IMR-90 (cell line): ENCODE measurements around the gene GBP3. TPM values are rescaled to one million over a fixed set of nuclear protein-coding genes. Genes with fewer than 3 reads are reported as not detected.

ENCODE experiments used
- ATAC-seq: fragments of 200-7000 bp; cut with Tn5 transposase; 2 replicates; pipeline ENCODE4 v1.9.1; 2020; ENCODE audit warnings: low read depth, mild to moderate bottlenecking, moderate library complexity
- BruUV-seq: library from RNA; stranded (reverse); fragments of 400-500 nt; replicated peaks from 2 replicates; lab custom pipeline; 2021; lab: Mats Ljungman, UMichigan
- CTCF ChIA-PET: fragments of 300-600 bp; formaldehyde crosslinking; extraction: SDS; loops from one replicate; lab custom pipeline; 2021; ENCODE audit warnings: antibody characterized with exemption; lab: Yijun Ruan, JAX
- POLR2A ChIA-PET: fragments of 300-600 bp; sonication (Branson Sonifier 250); formaldehyde crosslinking; loops from one replicate; lab custom pipeline; 2022; ENCODE audit warnings: antibody characterized with exemption; ENCODE audit not compliant: unreplicated experiment; lab: Charles Lee
- DNase-seq: peaks from one replicate; pipeline ENCODE4 v3.0.0; 2013
- H2AFZ ChIP-seq: replicated peaks from 2 replicates; pipeline ENCODE3; 2013; ENCODE audit warnings: low read length, mild to moderate bottlenecking; ENCODE audit not compliant: poor library complexity
- H2AK5ac ChIP-seq: 2 replicates; pipeline ENCODE4 v1.6.1; 2013; ENCODE audit warnings: low read depth, low read length, inconsistent platforms
- H2AK9ac ChIP-seq: replicated peaks from 2 replicates; pipeline ENCODE3; 2013; ENCODE audit warnings: mild to moderate bottlenecking, low read depth, low read length, moderate library complexity; ENCODE audit not compliant: poor library complexity
- H2BK120ac ChIP-seq: 2 replicates; pipeline ENCODE4 v1.6.1; 2013; ENCODE audit warnings: low read depth, low read length, inconsistent platforms
- H2BK15ac ChIP-seq: 3 replicates; pipeline ENCODE4 v1.6.1; 2013; ENCODE audit warnings: low read depth, low read length, inconsistent platforms
- H2BK20ac ChIP-seq: 2 replicates; pipeline ENCODE4 v1.6.1; 2013; ENCODE audit warnings: low read depth, mild to moderate bottlenecking, inconsistent platforms, low read length, moderate library complexity
- H2BK5ac ChIP-seq: 2 replicates; pipeline ENCODE4 v1.6.1; 2013; ENCODE audit warnings: mild to moderate bottlenecking, low read depth, low read length, inconsistent platforms; ENCODE audit not compliant: poor library complexity, severe bottlenecking
- H3K14ac ChIP-seq: replicated peaks from 2 replicates; pipeline ENCODE4 v1.6.1; 2013; ENCODE audit warnings: low read depth, low read length, inconsistent platforms
- H3K18ac ChIP-seq: 2 replicates; pipeline ENCODE4 v1.6.1; 2013; ENCODE audit warnings: low read depth, low read length, control low read depth
- H3K23ac ChIP-seq: 2 replicates; pipeline ENCODE4 v1.6.1; 2013; ENCODE audit warnings: low read depth, low read length, inconsistent platforms
- H3K27ac ChIP-seq: 2 replicates; pipeline ENCODE4 v1.5.1; 2013; ENCODE audit warnings: mild to moderate bottlenecking, control low read depth, low read length; ENCODE audit not compliant: insufficient read depth
- H3K27me3 ChIP-seq: 2 replicates; pipeline ENCODE4 v1.6.1; 2013; ENCODE audit warnings: low read length; ENCODE audit not compliant: control insufficient read depth, insufficient read depth
- H3K36me3 ChIP-seq: 2 replicates; pipeline ENCODE4 v1.6.1; 2013; ENCODE audit warnings: low read length, mixed read lengths; ENCODE audit not compliant: control insufficient read depth, insufficient read depth
- H3K4ac ChIP-seq: 2 replicates; pipeline ENCODE4 v1.6.1; 2013; ENCODE audit warnings: low read depth, low read length, inconsistent platforms
- H3K4me1 ChIP-seq: 2 replicates; pipeline ENCODE4 v1.6.1; 2013; ENCODE audit warnings: low read length, mixed read lengths; ENCODE audit not compliant: control insufficient read depth, insufficient read depth
- H3K4me2 ChIP-seq: 2 replicates; pipeline ENCODE4 v1.6.1; 2013; ENCODE audit warnings: low read depth, mild to moderate bottlenecking, control low read depth, low read length, moderate library complexity
- H3K4me3 ChIP-seq: 2 replicates; pipeline ENCODE4 v1.5.1; 2013; ENCODE audit warnings: low read depth, mild to moderate bottlenecking, control low read depth, low read length, moderate library complexity; ENCODE audit not compliant: insufficient read depth
- H3K56ac ChIP-seq: 2 replicates; pipeline ENCODE4 v1.6.1; 2013; ENCODE audit warnings: low read length, inconsistent platforms; ENCODE audit not compliant: insufficient read depth; ENCODE audit errors: extremely low read depth
- H3K79me1 ChIP-seq, 2 experiments: 2 replicates each; pipeline ENCODE4 v1.6.1; 2013; ENCODE audit warnings: low read length in 2 of 2, inconsistent platforms in 1 of 2, low read depth in 1 of 2
- H3K9ac ChIP-seq: 2 replicates; pipeline ENCODE4 v1.6.1; 2013; ENCODE audit warnings: low read depth, low read length, control low read depth
- H3K9me1 ChIP-seq: 2 replicates; pipeline ENCODE4 v1.6.1; 2013; ENCODE audit warnings: low read length, inconsistent platforms; ENCODE audit not compliant: insufficient read depth
- H3K9me3 ChIP-seq: 2 replicates; pipeline ENCODE4 v1.6.1; 2013; ENCODE audit warnings: low read length; ENCODE audit not compliant: control insufficient read depth, insufficient read depth
- H4K20me1 ChIP-seq: 2 replicates; pipeline ENCODE4 v1.6.1; 2013; ENCODE audit warnings: low read length, inconsistent platforms; ENCODE audit not compliant: insufficient read depth
- H4K5ac ChIP-seq: 2 replicates; pipeline ENCODE4 v1.6.1; 2013; ENCODE audit warnings: mild to moderate bottlenecking, low read depth, low read length, control low read depth
- H4K8ac ChIP-seq, 2 experiments: 2 replicates each; pipeline ENCODE4 v1.6.1; 2013; ENCODE audit warnings: low read depth in 2 of 2, low read length in 2 of 2, control low read depth in 1 of 2, inconsistent platforms in 1 of 2
- H4K91ac ChIP-seq: 2 replicates; pipeline ENCODE4 v1.6.1; 2013; ENCODE audit warnings: low read depth, low read length, inconsistent platforms; ENCODE audit not compliant: insufficient read depth
- RCOR1 ChIP-seq: IDR thresholded peaks from 2 replicates; pipeline ENCODE4 v1.6.1; 2012; ENCODE audit warnings: mild to moderate bottlenecking, low read length, improper control_type of control experiment; ENCODE audit not compliant: insufficient replicate concordance
- WGBS, 2 experiments: methylation state at CpG; one replicate each; pipeline versions ENCODE4 v1.1.5 to v1.1.7; 2013; ENCODE audit warnings: missing lambda C conversion rate in 2 of 2; ENCODE audit not compliant: insufficient read length in 1 of 2; ENCODE audit errors: extremely low coverage in 2 of 2; 5-methylcytosine and 5-hydroxymethylcytosine counted together
- dilution Hi-C: fragments of 300-500 bp; cut with HindIII; formaldehyde crosslinking; loops from one replicate; pipeline ENCODE4 v1.14.3; 2018; ENCODE audit warnings: low sequenced_read_pairs; ENCODE audit not compliant: unreplicated experiment
- in situ Hi-C: fragments of 300-500 bp; cut with MboI; formaldehyde crosslinking; loops from 3 replicates; pipeline ENCODE4 v1.14.3; 2019; ENCODE audit warnings: low sequenced_read_pairs, inconsistent platforms, mixed read lengths
- intact Hi-C: fragments of 100-400 bp; cut with micrococcal nuclease; formaldehyde crosslinking; loops from 2 replicates; pipeline ENCODE4 v1.10.0; 2022
- polyA plus RNA-seq, 3 experiments: library from polyadenylated mRNA; depleted of rRNA; stranded (reverse); fragments of >200 nt; gene quantifications; 2 replicates each; pipeline ENCODE4 v1.2.3, GENCODE V29; 2012; ENCODE audit warnings: low replicate concordance in 1 of 3
- total RNA-seq: library from RNA; depleted of rRNA; stranded (reverse); fragments of >200 nt; gene quantifications from 2 replicates; pipeline ENCODE4 v1.2.3, GENCODE V29; 2012

GBP3 gene
- total and polyA plus RNA-seq, 2 of the 4 experiments (the other 2 are of a cell fraction), result 21.9 to 50.0 TPM

DNA sequence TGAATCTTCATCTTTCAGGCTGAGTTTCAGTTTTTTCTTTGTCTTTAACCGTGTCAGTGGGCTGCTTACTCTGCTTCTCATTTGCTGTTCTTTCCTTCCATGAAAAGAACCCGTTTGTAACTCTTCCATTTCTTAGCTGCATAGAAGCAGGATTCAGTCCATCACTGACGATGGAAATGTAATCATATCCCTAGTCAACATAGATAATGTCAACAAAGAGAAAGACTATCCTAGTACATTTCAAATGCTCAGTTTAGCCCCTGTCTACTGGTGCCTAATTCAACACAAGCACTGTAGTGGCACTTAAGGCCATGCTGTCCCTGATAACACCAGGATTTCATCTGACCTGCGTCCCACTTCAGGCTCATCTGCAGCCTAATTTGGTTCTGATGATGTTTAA is 42.0 kb upstream of the GBP3 start:
- in situ Hi-C loops (no loop called here), intact Hi-C loops (loop anchor here (1.0 to 2.0 kb wide), 2 partner anchors 42 to 64 kb away; partner anchors contain the start of gene GBP3), dilution Hi-C loops (no loop called here)
- Histone ChIP-seq H2AK9ac (no peak overlapping the region), H3K9me1 (peaks cover 3% of the 10 kb centered on the region; the same call in 1 of the 2 replicates), H4K8ac (peak overlapping the region; percentile 75 to 78), H3K4ac (peak overlapping the region; percentile 62), H2AK5ac (peak overlapping the region; percentile 69), H3K9ac (peak overlapping the region; percentile 96), H3K4me3 (peak overlapping the region; percentile 98), H3K56ac (peak overlapping the region; percentile 99), H3K18ac (peak overlapping the region; percentile 98), H2BK5ac (peak overlapping the region; percentile 87), H2BK15ac (peak overlapping the region; percentile 90; the same call in 2 of the 3 replicates), H3K9me3 (no peaks in the 10 kb centered on the region), H3K27me3 (no peaks in the 10 kb centered on the region), H3K14ac (peak overlapping the region; percentile 81), H3K79me1 (peaks cover 2 to 14% of the 10 kb centered on the region in 2 experiments; a peak in 2 of 4 replicates), H4K20me1 (no peaks in the 10 kb centered on the region), H4K91ac (peak overlapping the region; percentile 63), H3K23ac (peak overlapping the region; percentile 87), H2AFZ (peak overlapping the region; percentile 72), H3K4me1 (peaks cover 5% of the 10 kb centered on the region), H2BK120ac (peak overlapping the region; percentile 81), H4K5ac (peak overlapping the region; percentile 91), H3K4me2 (peak overlapping the region; percentile 99), H3K36me3 (peaks cover 6% of the 10 kb centered on the region), H2BK20ac (peak overlapping the region; percentile 70; the same call in 1 of the 2 replicates), H3K27ac (peak overlapping the region; percentile 84)
- WGBS, 2 experiments, result 0% methylated on average over 1 of the region's 4 CpGs; no CpG with 5 or more reads in 1 of the 2 experiments
- TF ChIP-seq RCOR1, result no peak
- ATAC-seq (peak; percentile 55), DNase-seq (peak; percentile 16)
- no TSS peak for BruUV-seq
- ChIA-PET CTCF (interaction anchor here (0.8 to 1.3 kb wide), 2 partner anchors 23 to 80 kb away, joined by 4 to 5 read pairs; no protein-coding TSS in a partner anchor), POLR2A (interaction anchor here (0.9 to 1.2 kb wide), 6 partner anchors 8 to 80 kb away, joined by 3 to 6 read pairs (median 4); partner anchors contain the start of gene GBP2)
